Measurements from ENCODE around the gene AIFM3.

AIFM3 gene

GRCh38 chr22:20996031-20996410, 29.0 kb downstream of the AIFM3 start:
- ChIA-PET CTCF (no interaction called here), POLR2A (ENCODE audit: low non-redundant PET) (interaction anchor here (0.7 kb wide), 1 partner anchor 211 kb away, joined by 3 read pairs; no protein-coding TSS in a partner anchor)
- TF ChIP-seq CTCF (conservative IDR thresholded peaks at IDR 0.05; ENCODE audit: low read depth) = no peak
- DNase-seq (ENCODE audit: low spot score) = no peak
- H3K27ac ChIP-seq = peak overlapping the region; percentile 99

- ChIA-PET POLR2A (ENCODE audit: low non-redundant PET) (interaction anchor here (0.7 kb wide), 1 partner anchor 212 kb away, joined by 3 read pairs; no protein-coding TSS in a partner anchor), CTCF (no interaction called here)
- no peak for TF ChIP-seq CTCF (conservative IDR thresholded peaks at IDR 0.05; ENCODE audit: low read depth)
- peak overlapping the region; percentile 99 for H3K27ac ChIP-seq
- no peak for DNase-seq (ENCODE audit: low spot score)
Measured at GRCh38 chr22:20996598-20997535, 29.8 kb downstream of the AIFM3 start.

- TF ChIP-seq CTCF (conservative IDR thresholded peaks at IDR 0.05; ENCODE audit: low read depth) = no peak
- CTCF ChIA-PET = no interaction called here
- no peak for DNase-seq (ENCODE audit: low spot score)
- POLR2A ChIA-PET (ENCODE audit: low non-redundant PET) = no interaction called here
- H3K27ac ChIP-seq = peak overlapping the region; percentile 99
Measured at GRCh38 chr22:20997536-20998257, 30.6 kb downstream of the AIFM3 start.

GRCh38 chr22:20998411-20999336, 31.6 kb downstream of the AIFM3 start:
- no peak for TF ChIP-seq CTCF (conservative IDR thresholded peaks at IDR 0.05; ENCODE audit: low read depth)
- H3K27ac ChIP-seq = peak overlapping the region; percentile 99
- no peak for DNase-seq (ENCODE audit: low spot score)
- ChIA-PET CTCF (no interaction called here), POLR2A (ENCODE audit: low non-redundant PET) (no interaction called here)

- H3K27ac ChIP-seq = peak overlapping the region; percentile 99
- TF ChIP-seq CTCF (conservative IDR thresholded peaks at IDR 0.05; ENCODE audit: low read depth) = no peak
- POLR2A ChIA-PET (ENCODE audit: low non-redundant PET) = no interaction called here
- CTCF ChIA-PET = no interaction called here
- no peak for DNase-seq (ENCODE audit: low spot score)
Measured at GRCh38 chr22:20999350-21000206, 32.5 kb downstream of the AIFM3 start.
